ENCODE data around the gene ASMTL. TPM values are rescaled to one million over a fixed set of nuclear protein-coding genes. Genes with fewer than 3 reads are reported as not detected.

ASMTL gene
- total RNA-seq, 1 donor from 2014 or later = 36.5 TPM

GRCh38 chrX:1389181-1389992 lies 63.3 kb downstream of the ASMTL start:
- Histone ChIP-seq H3K4me3 (peak overlapping the region; percentile 100), H3K9me3 (replicated peaks) (no peaks in the 10 kb centered on the region), H3K4me1 (peaks cover 70% of the 10 kb centered on the region), H3K36me3 (peaks cover 70% of the 10 kb centered on the region), H3K27me3 (ENCODE audit: low read depth) (no peaks in the 10 kb centered on the region), H3K27ac (replicated peaks) (no peak overlapping the region)
- DNase-seq = no peak
- TF ChIP-seq CTCF (IDR thresholded peaks at IDR 0.05; ENCODE audit: borderline replicate concordance) = no peak
- intact Hi-C loops (cut with micrococcal nuclease) = no loop called here

DNA sequence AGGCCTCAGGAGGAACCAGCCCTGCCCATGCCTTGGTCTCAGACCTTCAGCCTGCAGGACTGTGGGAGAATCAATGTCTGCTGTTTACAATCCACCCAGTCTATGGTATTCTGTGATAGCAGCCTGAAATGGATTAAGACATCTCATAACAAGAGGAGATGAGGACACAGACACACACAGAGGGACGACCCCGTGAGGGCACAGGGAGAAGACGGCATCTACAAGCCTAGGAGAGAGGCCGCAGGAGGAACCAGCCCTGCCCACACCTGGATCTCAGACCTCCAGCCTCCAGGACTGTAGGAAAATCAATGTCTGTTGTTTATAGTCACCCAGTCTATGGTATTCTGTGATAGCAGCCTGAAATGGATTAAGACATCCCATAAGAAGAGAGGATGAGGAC lies 64.1 kb downstream of the ASMTL start:
- Histone ChIP-seq H3K36me3 (peaks cover 78% of the 10 kb centered on the region), H3K27ac (replicated peaks) (no peak overlapping the region), H3K27me3 (ENCODE audit: low read depth) (no peaks in the 10 kb centered on the region), H3K4me1 (peaks cover 62% of the 10 kb centered on the region), H3K9me3 (replicated peaks) (no peaks in the 10 kb centered on the region), H3K4me3 (peak overlapping the region; percentile 100)
- intact Hi-C loops (cut with micrococcal nuclease) = no loop called here
- no peak for TF ChIP-seq CTCF (IDR thresholded peaks at IDR 0.05; ENCODE audit: borderline replicate concordance)
- DNase-seq = no peak

DNA sequence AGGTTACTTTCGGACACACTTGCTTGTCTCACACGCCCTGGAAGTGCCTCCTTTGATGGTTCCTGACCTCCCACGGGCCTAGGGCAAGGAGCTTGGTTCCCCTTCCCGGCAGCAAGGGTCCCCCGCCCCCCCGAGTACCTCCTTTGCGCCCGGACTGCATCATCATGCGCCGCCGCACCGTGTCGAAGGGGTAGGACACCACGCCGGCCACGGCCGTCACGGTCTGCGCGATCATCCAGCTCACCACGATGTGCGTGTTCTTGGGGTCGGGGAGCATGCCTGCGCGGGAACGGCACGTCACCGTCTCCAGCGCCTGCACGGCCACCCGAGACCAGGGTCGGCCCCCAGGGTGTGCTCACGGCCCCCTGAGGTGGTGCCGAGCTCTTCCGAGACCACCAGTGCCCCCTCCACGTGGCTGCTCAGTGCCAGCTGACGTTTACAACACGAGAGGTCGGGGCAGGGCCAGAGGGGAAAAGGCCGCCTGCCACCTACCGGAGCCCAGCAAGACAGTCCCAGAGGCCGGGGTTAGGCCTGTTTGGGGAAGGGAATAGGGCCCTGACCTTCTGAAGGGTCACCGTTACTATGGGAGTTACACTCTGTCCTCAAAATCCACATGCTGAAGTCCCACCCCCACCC lies 65.5 kb downstream of the ASMTL start:
- Histone ChIP-seq H3K27me3 (ENCODE audit: low read depth) (no peaks in the 10 kb centered on the region), H3K9me3 (replicated peaks) (no peaks in the 10 kb centered on the region), H3K27ac (replicated peaks) (peak overlapping the region; percentile 40), H3K36me3 (peaks cover 82% of the 10 kb centered on the region), H3K4me3 (peak overlapping the region; percentile 100), H3K4me1 (peaks cover 52% of the 10 kb centered on the region)
- TF ChIP-seq CTCF (IDR thresholded peaks at IDR 0.05; ENCODE audit: borderline replicate concordance) = no peak
- DNase-seq = no peak
- intact Hi-C loops (cut with micrococcal nuclease) = no loop called here

GRCh38 chrX:1386338-1387127 lies 66.2 kb downstream of the ASMTL start:
- H3K27me3 ChIP-seq (ENCODE audit: low read depth) = no peaks in the 10 kb centered on the region
- H3K4me3 ChIP-seq = no peak overlapping the region
- TF ChIP-seq CTCF (IDR thresholded peaks at IDR 0.05; ENCODE audit: borderline replicate concordance) = no peak
- intact Hi-C loops (cut with micrococcal nuclease) = no loop called here
- H3K4me1 ChIP-seq = peaks cover 52% of the 10 kb centered on the region
- peaks cover 82% of the 10 kb centered on the region for H3K36me3 ChIP-seq
- H3K27ac ChIP-seq (replicated peaks) = no peak overlapping the region
- no peak for DNase-seq
- H3K9me3 ChIP-seq (replicated peaks) = no peaks in the 10 kb centered on the region

Data from left ventricle myocardium inferior (tissue), 1 donor.